A549 (cell line): ENCODE results near the gene SORCS2. TPM values are rescaled to one million over a fixed set of nuclear protein-coding genes. Genes with fewer than 3 reads are reported as not detected.

Source experiments
- ATAC-seq, 2 experiments: fragments of 200-7000 bp in 1 of 2; fragments of >200 bp in 1 of 2; cut with Nextera tagmentation in 1 of 2; cut with Tn5 transposase in 1 of 2; 3 replicates each; pipeline versions ENCODE4 v1.8.0 to v1.9.1; 2018 to 2020; ENCODE audit warnings: mild to moderate bottlenecking in 1 of 2, moderate library complexity in 1 of 2
- CTCF ChIA-PET: fragments of 300-600 bp; sonication (Branson Sonifier 250); formaldehyde crosslinking; extraction: SDS; loops from one replicate; lab custom pipeline; 2021; ENCODE audit warnings: antibody characterized with exemption, inconsistent platforms; lab: Yijun Ruan, JAX
- POLR2A ChIA-PET: fragments of 350-600 bp; formaldehyde crosslinking; extraction: SDS; loops from one replicate; lab custom pipeline; 2021; ENCODE audit warnings: antibody characterized with exemption, inconsistent platforms; lab: Yijun Ruan, JAX
- DNase-seq, 2 experiments: peaks; one replicate each; pipeline versions ENCODE4 v3.0.0 to v3.0.0-alpha.2; 2011 to 2016; ENCODE audit warnings: low read depth in 1 of 2, low spot score in 1 of 2
- FAIRE-seq: peaks from 2 replicates; lab custom pipeline; 2011; peaks lifted over from hg19 to GRCh38; lab: Jason Lieb, UNC
- H3K27ac ChIP-seq, 2 experiments: fragments of >200 bp; sonication (Bioruptor Twin); formaldehyde crosslinking; 3 replicates each; pipeline ENCODE4 v1.5.1; 2016 to 2017
- H3K4me1 ChIP-seq: fragments of >200 bp; sonication (Bioruptor Twin); formaldehyde crosslinking; 3 replicates; pipeline ENCODE4 v1.6.1; 2016
- H3K4me2 ChIP-seq: fragments of >200 bp; sonication (Bioruptor Twin); formaldehyde crosslinking; 3 replicates; pipeline ENCODE4 v1.6.1; 2016
- H3K4me3 ChIP-seq: fragments of >200 bp; sonication (Bioruptor Twin); formaldehyde crosslinking; 3 replicates; pipeline ENCODE4 v1.5.1; 2016
- H3K9me3 ChIP-seq: fragments of >200 bp; sonication (Bioruptor Twin); formaldehyde crosslinking; 3 replicates; pipeline ENCODE4 v1.6.1; 2016
- BHLHE40 ChIP-seq: IDR thresholded peaks from 2 replicates; pipeline ENCODE4 v1.6.1; 2012; ENCODE audit warnings: low read depth, low read length, inconsistent platforms
- CBX8 ChIP-seq: fragments of 200-600 bp; sonication (generic); IDR thresholded peaks from 2 replicates; pipeline ENCODE4 v1.6.1; 2016
- CEBPB ChIP-seq, 2 experiments: fragments of >200 bp in 1 of 2; sonication (Bioruptor Twin) in 1 of 2; formaldehyde crosslinking in 1 of 2; IDR thresholded peaks; 2 replicates each; pipeline ENCODE4 v1.6.1; 2012 to 2016
- EP300 ChIP-seq, 2 experiments: fragments of >200 bp; sonication (Bioruptor Twin); formaldehyde crosslinking; IDR thresholded peaks; 2 replicates in 1 of 2; 3 replicates in 1 of 2; pipeline ENCODE4 v1.6.1; 2016 to 2017
- ESRRA ChIP-seq: fragments of 150-350 bp; IDR thresholded peaks from 2 replicates; pipeline ENCODE4 v1.6.1; 2014; ENCODE audit warnings: mild to moderate bottlenecking, low read length, borderline replicate concordance
- FOSL2 ChIP-seq, 2 experiments: fragments of 450-650 bp in 1 of 2; fragments of >200 bp in 1 of 2; sonication (Bioruptor Twin) in 1 of 2; formaldehyde crosslinking; IDR thresholded peaks; 2 replicates each; pipeline versions ENCODE4 v1.5.0 to v1.6.1; 2016 to 2020; ENCODE audit warnings: mild to moderate bottlenecking in 1 of 2, moderate library complexity in 1 of 2
- FOXS1 ChIP-seq: fragments of 250-450 bp; sonication (Bioruptor Pico); IDR thresholded peaks from 2 replicates; pipeline ENCODE4 v1.5.0; 2020; ENCODE audit warnings: mild to moderate bottlenecking, moderate library complexity
- HDAC2 ChIP-seq: fragments of 200-600 bp; sonication (generic); IDR thresholded peaks from 2 replicates; pipeline ENCODE4 v1.6.1; 2016
- JUNB ChIP-seq: fragments of >200 bp; sonication (Bioruptor Twin); formaldehyde crosslinking; IDR thresholded peaks from 2 replicates; pipeline ENCODE4 v1.6.1; 2016
- KDM1A ChIP-seq: fragments of 200-600 bp; sonication (generic); IDR thresholded peaks from 2 replicates; pipeline ENCODE4 v1.6.1; 2016; ENCODE audit warnings: low read depth, mild to moderate bottlenecking
- KDM5A ChIP-seq: fragments of 200-600 bp; sonication (generic); IDR thresholded peaks from 2 replicates; pipeline ENCODE4 v1.6.1; 2016; ENCODE audit warnings: antibody characterized with exemption, mild to moderate bottlenecking
- MAZ ChIP-seq: fragments of 150-350 bp; IDR thresholded peaks from 2 replicates; pipeline ENCODE4 v1.6.1; 2014; ENCODE audit warnings: antibody characterized with exemption, low read depth, low read length, borderline replicate concordance
- NFE2L2 ChIP-seq: fragments of 150-350 bp; conservative IDR thresholded peaks from 2 replicates; pipeline ENCODE4 v1.6.1; 2014; ENCODE audit warnings: low read length
- NR3C1 ChIP-seq: fragments of >200 bp; sonication (Bioruptor Twin); formaldehyde crosslinking; IDR thresholded peaks from 3 replicates; pipeline ENCODE4 v1.6.1; 2017
- POLR2A ChIP-seq: IDR thresholded peaks from 2 replicates; pipeline ENCODE4 v1.6.1; 2012; ENCODE audit warnings: mild to moderate bottlenecking, low read length
- RAD21 ChIP-seq, 2 experiments: fragments of >200 bp in 1 of 2; sonication (Bioruptor Twin) in 1 of 2; formaldehyde crosslinking in 1 of 2; IDR thresholded peaks in 1 of 2; conservative IDR thresholded peaks in 1 of 2; 2 replicates in 1 of 2; 3 replicates in 1 of 2; pipeline ENCODE4 v1.6.1; 2012 to 2018; ENCODE audit warnings: inconsistent platforms in 1 of 2
- RARB ChIP-seq: fragments of 250-450 bp; sonication (Bioruptor Pico); IDR thresholded peaks from 2 replicates; pipeline ENCODE4 v1.8.0; 2021; ENCODE audit warnings: mild to moderate bottlenecking, moderate library complexity
- RFX5 ChIP-seq: fragments of 450-650 bp; IDR thresholded peaks from 2 replicates; pipeline ENCODE4 v1.7.1; 2014; ENCODE audit warnings: antibody characterized with exemption, mild to moderate bottlenecking, moderate library complexity
- RNF2 ChIP-seq: fragments of 200-600 bp; sonication (generic); IDR thresholded peaks from 2 replicates; pipeline ENCODE4 v1.6.1; 2016; ENCODE audit warnings: low read depth, mild to moderate bottlenecking, antibody characterized with exemption, moderate library complexity, borderline replicate concordance
- SMC3 ChIP-seq: fragments of >200 bp; sonication (Bioruptor Twin); formaldehyde crosslinking; IDR thresholded peaks from 3 replicates; pipeline ENCODE4 v1.6.1; 2018; ENCODE audit warnings: inconsistent platforms
- SREBF2 ChIP-seq: fragments of 450-650 bp; IDR thresholded peaks from 2 replicates; pipeline ENCODE4 v1.6.1; 2014; ENCODE audit warnings: mild to moderate bottlenecking, moderate library complexity
- TFCP2L1 ChIP-seq: fragments of 250-450 bp; sonication (Bioruptor Pico); IDR thresholded peaks from 2 replicates; pipeline ENCODE4 v1.5.0; 2021; ENCODE audit warnings: mild to moderate bottlenecking
- ZFP36 ChIP-seq: fragments of 450-650 bp; IDR thresholded peaks from 2 replicates; pipeline ENCODE4 v1.6.1; 2014; ENCODE audit warnings: borderline replicate concordance; ENCODE audit not compliant: partially characterized antibody
- ZSCAN20 ChIP-seq: fragments of 250-450 bp; sonication (Bioruptor Pico); IDR thresholded peaks from 2 replicates; pipeline ENCODE4 v1.8.0; 2022; ENCODE audit warnings: mild to moderate bottlenecking, moderate library complexity
- WGBS: methylation state at CpG from one replicate; pipeline ENCODE4 v1.1.6; 2017; ENCODE audit errors: missing lambda C conversion rate; 5-methylcytosine and 5-hydroxymethylcytosine counted together
- polyA plus RNA-seq, 4 experiments: library from polyadenylated mRNA; depleted of rRNA in 3 of 4; stranded (reverse); fragments of >200 nt; fragmentation: RNase III in 1 of 4; extraction: RNeasy Plus Mini Kit Qiagen cat#74134 plus additional on column Dnase treatment in 1 of 4; gene quantifications; 2 replicates in 3 of 4; 3 replicates in 1 of 4; pipeline ENCODE4 v1.2.3, GENCODE V29; 2011 to 2017
- TF ChIP-seq, protein P1 (sequence below): IDR thresholded peaks from 2 replicates; pipeline ENCODE4 v1.6.1; 2012
- TF ChIP-seq, protein P2 (sequence below): fragments of >200 bp; sonication (Bioruptor Twin); formaldehyde crosslinking; IDR thresholded peaks from 2 replicates; pipeline ENCODE4 v1.6.1; 2016
- TF ChIP-seq, protein P3 (sequence below): fragments of 250-450 bp; sonication (Bioruptor Pico); IDR thresholded peaks from 2 replicates; pipeline ENCODE4 v1.5.0; 2021; ENCODE audit warnings: mild to moderate bottlenecking, moderate library complexity, borderline replicate concordance
- TF ChIP-seq, protein P4 (sequence below): IDR thresholded peaks from 2 replicates; pipeline ENCODE4 v1.6.1; 2012
- TF ChIP-seq, protein P5 (sequence below): fragments of >200 bp; sonication (Bioruptor Twin); formaldehyde crosslinking; IDR thresholded peaks from 3 replicates; pipeline ENCODE4 v1.5.1; 2016

Gene SORCS2
- polyA plus RNA-seq, 2 of the 4 experiments (the other 2 are of a cell fraction), result 1.4 to 4.6 TPM

DNA sequence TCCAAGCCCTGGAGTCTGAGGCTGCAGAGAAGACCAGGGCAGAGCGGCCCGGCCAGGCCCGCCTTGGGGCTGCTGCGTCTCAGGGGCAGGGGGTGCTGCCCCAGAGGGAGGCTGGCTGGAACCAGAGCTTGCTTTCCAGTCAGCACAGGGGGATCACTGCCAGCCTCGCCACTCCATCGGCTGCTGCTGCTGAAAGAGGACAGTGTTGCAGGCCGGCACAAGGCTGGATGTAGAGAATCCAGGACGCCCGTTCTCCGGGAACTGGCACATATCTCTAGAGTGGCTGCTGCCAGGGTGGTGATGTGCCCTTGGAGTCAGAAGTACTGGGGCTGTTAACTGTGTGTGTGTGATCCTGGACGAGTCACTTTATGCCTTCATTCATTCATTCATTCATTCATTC lies 31.9 kb upstream of the SORCS2 start:
- 83% methylated on average over 9 of the region's 11 CpGs for WGBS
- peaks cover 7% of the 10 kb centered on the region; the same call in 1 of the 3 replicates for H3K4me1 ChIP-seq
- DNase-seq, result no peak
- FAIRE-seq, result no peak
- no peak for ATAC-seq
- peak overlapping the region; percentile 46; the same call in 2 of the 3 replicates for H3K4me2 ChIP-seq
- CTCF ChIA-PET, result interaction anchor here (1.6 kb wide), 1 partner anchor 8 kb away, joined by 7 read pairs; no protein-coding TSS in a partner anchor
- TF ChIP-seq RFX5 (no peak), POLR2A (no peak), EP300 (IDR thresholded peaks at IDR 0.05) (no peak), FOSL2 (IDR thresholded peaks at IDR 0.05) (no peak), FOSL2 (CRISPR knock-in tag; IDR thresholded peaks at IDR 0.05) (no peak), NFE2L2 (no peak), MAZ (no peak), SMC3 (no peak), JUNB (no peak), RAD21 (conservative IDR thresholded peaks at IDR 0.05 in 1 of 2, IDR thresholded peaks at IDR 0.05 in 1 of 2) (no peak), HDAC2 (no peak), CBX8 (no peak), NR3C1 (no peak)
- TF ChIP-seq, protein P1, sequence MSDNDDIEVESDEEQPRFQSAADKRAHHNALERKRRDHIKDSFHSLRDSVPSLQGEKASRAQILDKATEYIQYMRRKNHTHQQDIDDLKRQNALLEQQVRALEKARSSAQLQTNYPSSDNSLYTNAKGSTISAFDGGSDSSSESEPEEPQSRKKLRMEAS, result no peak
- H3K4me3 ChIP-seq, result no peak overlapping the region
- no peaks in the 10 kb centered on the region for H3K9me3 ChIP-seq
- no peak overlapping the region for H3K27ac ChIP-seq
- POLR2A ChIA-PET, result no interaction called here

DNA sequence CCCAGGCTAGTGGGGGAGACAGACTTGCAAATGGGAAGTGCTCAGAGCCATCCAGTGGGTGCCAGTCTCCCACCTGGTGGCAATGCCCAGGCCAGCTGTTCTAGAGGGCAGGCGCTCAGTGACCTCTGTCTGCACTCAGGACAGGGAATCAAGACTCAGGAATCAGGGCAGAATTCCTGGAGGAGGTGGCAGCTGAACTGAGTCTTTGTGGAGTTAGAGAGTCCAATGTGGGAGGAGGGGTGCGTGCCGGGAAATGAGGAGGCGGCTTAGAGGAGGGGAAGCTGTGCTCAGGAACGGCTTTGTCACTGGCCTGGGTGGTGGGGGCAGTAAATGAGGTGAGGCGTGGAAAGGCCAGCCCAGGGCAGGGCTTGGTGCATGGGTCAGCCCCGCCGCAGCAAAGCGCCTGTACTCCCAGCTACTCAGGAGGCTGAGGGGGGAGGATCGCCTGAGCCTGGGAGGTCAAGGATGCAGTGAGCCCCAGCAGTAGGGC lies 31.3 kb upstream of the SORCS2 start:
- no peak for FAIRE-seq
- H3K4me1 ChIP-seq, result peaks cover 7% of the 10 kb centered on the region; the same call in 1 of the 3 replicates
- H3K27ac ChIP-seq, result no peak overlapping the region
- ChIA-PET CTCF (interaction anchor here (1.6 kb wide), 1 partner anchor 9 kb away, joined by 7 read pairs; no protein-coding TSS in a partner anchor), POLR2A (no interaction called here)
- no peak for DNase-seq
- H3K4me2 ChIP-seq, result no peak overlapping the region
- no peak for ATAC-seq
- no peaks in the 10 kb centered on the region for H3K9me3 ChIP-seq
- TF ChIP-seq KDM1A (no peak), ESRRA (no peak), RAD21 (conservative IDR thresholded peaks at IDR 0.05 in 1 of 2, IDR thresholded peaks at IDR 0.05 in 1 of 2) (no peak), RARB (CRISPR knock-in tag) (no peak), CEBPB (IDR thresholded peaks at IDR 0.05) (no peak), EP300 (IDR thresholded peaks at IDR 0.05) (no peak), SREBF2 (no peak), ZSCAN20 (no peak), CBX8 (no peak), ZFP36 (no peak), KDM5A (no peak), RNF2 (no peak), FOXS1 (CRISPR knock-in tag) (no peak), BHLHE40 (no peak), TFCP2L1 (CRISPR knock-in tag) (no peak)
- TF ChIP-seq, protein P2, sequence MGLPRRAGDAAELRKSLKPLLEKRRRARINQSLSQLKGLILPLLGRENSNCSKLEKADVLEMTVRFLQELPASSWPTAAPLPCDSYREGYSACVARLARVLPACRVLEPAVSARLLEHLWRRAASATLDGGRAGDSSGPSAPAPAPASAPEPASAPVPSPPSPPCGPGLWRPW, result no peak
- TF ChIP-seq, protein P1, result no peak
- TF ChIP-seq, protein P3, sequence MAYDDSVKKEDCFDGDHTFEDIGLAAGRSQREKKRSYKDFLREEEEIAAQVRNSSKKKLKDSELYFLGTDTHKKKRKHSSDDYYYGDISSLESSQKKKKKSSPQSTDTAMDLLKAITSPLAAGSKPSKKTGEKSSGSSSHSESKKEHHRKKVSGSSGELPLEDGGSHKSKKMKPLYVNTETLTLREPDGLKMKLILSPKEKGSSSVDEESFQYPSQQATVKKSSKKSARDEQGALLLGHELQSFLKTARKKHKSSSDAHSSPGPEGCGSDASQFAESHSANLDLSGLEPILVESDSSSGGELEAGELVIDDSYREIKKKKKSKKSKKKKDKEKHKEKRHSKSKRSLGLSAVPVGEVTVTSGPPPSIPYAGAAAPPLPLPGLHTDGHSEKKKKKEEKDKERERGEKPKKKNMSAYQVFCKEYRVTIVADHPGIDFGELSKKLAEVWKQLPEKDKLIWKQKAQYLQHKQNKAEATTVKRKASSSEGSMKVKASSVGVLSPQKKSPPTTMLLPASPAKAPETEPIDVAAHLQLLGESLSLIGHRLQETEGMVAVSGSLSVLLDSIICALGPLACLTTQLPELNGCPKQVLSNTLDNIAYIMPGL, result no peak
- TF ChIP-seq, protein P4, sequence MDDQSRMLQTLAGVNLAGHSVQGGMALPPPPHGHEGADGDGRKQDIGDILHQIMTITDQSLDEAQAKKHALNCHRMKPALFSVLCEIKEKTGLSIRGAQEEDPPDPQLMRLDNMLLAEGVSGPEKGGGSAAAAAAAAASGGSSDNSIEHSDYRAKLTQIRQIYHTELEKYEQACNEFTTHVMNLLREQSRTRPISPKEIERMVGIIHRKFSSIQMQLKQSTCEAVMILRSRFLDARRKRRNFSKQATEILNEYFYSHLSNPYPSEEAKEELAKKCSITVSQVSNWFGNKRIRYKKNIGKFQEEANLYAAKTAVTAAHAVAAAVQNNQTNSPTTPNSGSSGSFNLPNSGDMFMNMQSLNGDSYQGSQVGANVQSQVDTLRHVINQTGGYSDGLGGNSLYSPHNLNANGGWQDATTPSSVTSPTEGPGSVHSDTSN, result no peak
- TF ChIP-seq, protein P5, sequence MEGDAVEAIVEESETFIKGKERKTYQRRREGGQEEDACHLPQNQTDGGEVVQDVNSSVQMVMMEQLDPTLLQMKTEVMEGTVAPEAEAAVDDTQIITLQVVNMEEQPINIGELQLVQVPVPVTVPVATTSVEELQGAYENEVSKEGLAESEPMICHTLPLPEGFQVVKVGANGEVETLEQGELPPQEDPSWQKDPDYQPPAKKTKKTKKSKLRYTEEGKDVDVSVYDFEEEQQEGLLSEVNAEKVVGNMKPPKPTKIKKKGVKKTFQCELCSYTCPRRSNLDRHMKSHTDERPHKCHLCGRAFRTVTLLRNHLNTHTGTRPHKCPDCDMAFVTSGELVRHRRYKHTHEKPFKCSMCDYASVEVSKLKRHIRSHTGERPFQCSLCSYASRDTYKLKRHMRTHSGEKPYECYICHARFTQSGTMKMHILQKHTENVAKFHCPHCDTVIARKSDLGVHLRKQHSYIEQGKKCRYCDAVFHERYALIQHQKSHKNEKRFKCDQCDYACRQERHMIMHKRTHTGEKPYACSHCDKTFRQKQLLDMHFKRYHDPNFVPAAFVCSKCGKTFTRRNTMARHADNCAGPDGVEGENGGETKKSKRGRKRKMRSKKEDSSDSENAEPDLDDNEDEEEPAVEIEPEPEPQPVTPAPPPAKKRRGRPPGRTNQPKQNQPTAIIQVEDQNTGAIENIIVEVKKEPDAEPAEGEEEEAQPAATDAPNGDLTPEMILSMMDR, result no peak
- no peak overlapping the region for H3K4me3 ChIP-seq
- WGBS, result 90% methylated on average over 10 of the region's 10 CpGs
